HepG2 (cell line): ENCODE results near the gene ACTL6A. TPM values are rescaled to one million over a fixed set of nuclear protein-coding genes. Genes with fewer than 3 reads are reported as not detected.

Source experiments
- ATAC-seq: fragments of 200-7000 bp; cut with Tn5 transposase; 3 replicates; pipeline ENCODE4 v1.9.1; 2020; ENCODE audit warnings: mild to moderate bottlenecking, moderate library complexity
- BruUV-seq: library from RNA; stranded (reverse); fragments of 400-500 nt; replicated peaks from 2 replicates; lab custom pipeline; 2021; lab: Mats Ljungman, UMichigan
- CTCF ChIA-PET: fragments of 300-600 bp; formaldehyde crosslinking; extraction: SDS; loops from one replicate; lab custom pipeline; 2021; ENCODE audit warnings: low total read pairs, inconsistent platforms, low intra/inter-chr PET ratio; lab: Yijun Ruan, JAX
- POLR2A ChIA-PET: fragments of 350-600 bp; sonication (Branson Sonifier 250); formaldehyde crosslinking; loops from one replicate; lab custom pipeline; 2020; ENCODE audit warnings: antibody characterized with exemption, inconsistent platforms; lab: Yijun Ruan, JAX
- DNase-seq: peaks from one replicate; pipeline ENCODE4 v3.0.0-alpha.2; 2015; ENCODE audit warnings: low spot score
- FAIRE-seq: peaks from 3 replicates; lab custom pipeline; 2011; peaks lifted over from hg19 to GRCh38; lab: Jason Lieb, UNC
- H2AFZ ChIP-seq: one replicate; pipeline ENCODE4 v1.6.1; 2011; ENCODE audit warnings: low read length, inconsistent platforms
- H3K27ac ChIP-seq: fragments of 300-600 bp; 3 replicates; pipeline ENCODE4 v1.8.0; 2011; ENCODE audit warnings: mixed run types, mild to moderate bottlenecking, mixed read lengths, low read length, inconsistent platforms; ENCODE audit not compliant: insufficient read depth; ENCODE audit errors: extremely low read length
- H3K27me3 ChIP-seq, 2 experiments: fragments of 200-600 bp in 1 of 2; 2 replicates in 1 of 2; 3 replicates in 1 of 2; pipeline versions ENCODE4 v1.6.0 to v1.8.0; 2011; ENCODE audit warnings: low read length in 2 of 2, mild to moderate bottlenecking in 2 of 2, moderate library complexity in 2 of 2, inconsistent platforms in 1 of 2; ENCODE audit not compliant: insufficient read depth in 2 of 2, control insufficient read depth in 1 of 2
- H3K36me3 ChIP-seq, 2 experiments: fragments of 200-600 bp in 1 of 2; replicated peaks in 1 of 2; 2 replicates in 1 of 2; 3 replicates in 1 of 2; pipeline versions ENCODE4 v1.5.1 to v1.8.0; 2011; ENCODE audit warnings: low read length in 2 of 2, inconsistent platforms in 1 of 2; ENCODE audit not compliant: insufficient read depth in 2 of 2, control insufficient read depth in 1 of 2
- H3K4me1 ChIP-seq: 2 replicates; pipeline ENCODE4 v1.5.1; 2012; ENCODE audit warnings: low read length, inconsistent platforms; ENCODE audit not compliant: insufficient read depth
- H3K4me2 ChIP-seq: 2 replicates; pipeline ENCODE4 v1.6.0; 2011; ENCODE audit warnings: low read depth, low read length, inconsistent platforms
- H3K4me3 ChIP-seq, 3 experiments: fragments of 200-600 bp in 1 of 3; sonication (generic), shearing (Covaris generic) in 1 of 3; replicated peaks in 1 of 3; 2 replicates each; pipeline ENCODE4 v1.5.1; 2011 to 2016; ENCODE audit warnings: low read length in 3 of 3, inconsistent platforms in 2 of 3, low read depth in 2 of 3, mild to moderate bottlenecking in 2 of 3, control low read depth in 1 of 3, mixed read lengths in 1 of 3; ENCODE audit not compliant: insufficient read depth in 1 of 3
- H3K79me2 ChIP-seq: one replicate; pipeline ENCODE4 v1.6.1; 2011; ENCODE audit warnings: low read length, inconsistent platforms; ENCODE audit not compliant: insufficient read depth
- H3K9ac ChIP-seq: 2 replicates; pipeline ENCODE4 v1.6.0; 2011; ENCODE audit warnings: mild to moderate bottlenecking, low read depth, low read length, inconsistent platforms; ENCODE audit not compliant: insufficient read depth
- H3K9me3 ChIP-seq: 2 replicates; pipeline ENCODE4 v1.5.1; 2012; ENCODE audit warnings: mild to moderate bottlenecking, low read length
- H4K20me1 ChIP-seq: 2 replicates; pipeline ENCODE4 v1.6.0; 2011; ENCODE audit warnings: inconsistent platforms, mild to moderate bottlenecking, low read length, moderate library complexity; ENCODE audit not compliant: insufficient read depth
- EHMT2 ChIP-seq: fragments of 200-600 bp; sonication (generic); IDR thresholded peaks from 2 replicates; pipeline ENCODE4 v1.7.0; 2017; ENCODE audit warnings: antibody characterized with exemption, low read depth, low read length, borderline replicate concordance
- HCFC1 ChIP-seq: fragments of 150-350 bp; IDR thresholded peaks from 2 replicates; pipeline ENCODE4 v1.6.1; 2014; ENCODE audit warnings: low read depth, low read length
- LCORL ChIP-seq, 2 experiments: fragments of 450-650 bp in 1 of 2; sonication (generic) in 1 of 2; formaldehyde crosslinking in 1 of 2; IDR thresholded peaks; 2 replicates each; pipeline versions ENCODE4 v1.5.0 to v1.6.1; 2017 to 2020; ENCODE audit warnings: antibody characterized with exemption in 1 of 2, missing genetic modification reagents in 1 of 2
- MIXL1 ChIP-seq: IDR thresholded peaks from 2 replicates; pipeline ENCODE4 v1.6.1; 2016
- POLR2AphosphoS5 ChIP-seq: IDR thresholded peaks from 2 replicates; pipeline ENCODE4 v1.6.1; 2012; ENCODE audit warnings: low read depth, low read length
- RAD21 ChIP-seq: fragments of 450-650 bp; formaldehyde crosslinking; IDR thresholded peaks from 2 replicates; pipeline ENCODE4 v1.5.0; 2020; ENCODE audit warnings: mild to moderate bottlenecking
- RORA ChIP-seq: sonication (generic); formaldehyde crosslinking; IDR thresholded peaks from 2 replicates; pipeline ENCODE4 v1.5.0; 2020; ENCODE audit warnings: mild to moderate bottlenecking, missing genetic modification reagents, moderate library complexity
- SAP130 ChIP-seq: IDR thresholded peaks from 2 replicates; pipeline ENCODE4 v1.6.1; 2016; ENCODE audit warnings: low read depth
- SMC3 ChIP-seq: IDR thresholded peaks from 2 replicates; pipeline ENCODE4 v1.6.1; 2011; ENCODE audit warnings: low read length, improper control_type of control experiment
- STAG1 ChIP-seq: sonication (generic); formaldehyde crosslinking; IDR thresholded peaks from 2 replicates; pipeline ENCODE4 v1.4.0; 2020; ENCODE audit warnings: missing genetic modification reagents
- TCF12 ChIP-seq, 2 experiments: fragments of 450-650 bp in 1 of 2; sonication (generic) in 1 of 2; formaldehyde crosslinking in 1 of 2; IDR thresholded peaks; 2 replicates each; pipeline versions ENCODE4 v1.6.1 to v1.8.0; 2017 to 2022; ENCODE audit warnings: antibody characterized with exemption in 1 of 2, mild to moderate bottlenecking in 1 of 2, missing genetic modification reagents in 1 of 2, moderate library complexity in 1 of 2
- WGBS: methylation state at CpG from one replicate; pipeline ENCODE4 v1.1.6; 2017; ENCODE audit warnings: low lambda C conversion rate; 5-methylcytosine and 5-hydroxymethylcytosine counted together
- in situ Hi-C: cut with HindIII; loops from 2 replicates; pipeline ENCODE4 v1.10.0; 2017; ENCODE audit warnings: low pct_unique_long_range_greater_than_20kb; ENCODE audit not compliant: extremely low pct_ligation_motif_present
- intact Hi-C: fragments of 100-400 bp; cut with micrococcal nuclease; formaldehyde crosslinking; loops from one replicate; pipeline ENCODE4 v1.10.0; 2022; ENCODE audit not compliant: unreplicated experiment
- polyA plus RNA-seq, 8 experiments: library from polyadenylated mRNA; depleted of rRNA in 3 of 8; stranded (reverse) in 7 of 8; unstranded in 1 of 8; fragments of >200 nt; fragmentation: Illumina TruSeq in 4 of 8; extraction: Trizol in 4 of 8; gene quantifications; 2 replicates each; pipeline versions ENCODE4 v1.2.1 to v1.2.3, GENCODE V29; 2011 to 2016; ENCODE audit warnings: low read depth in 4 of 8, missing spikeins in 1 of 8, mixed read lengths in 1 of 8; ENCODE audit not compliant: insufficient read depth in 1 of 8
- total RNA-seq, 5 experiments: library from RNA; depleted of rRNA; stranded (reverse); fragments of >200 nt; fragmentation: Illumina TruSeq; extraction: Trizol; gene quantifications; 2 replicates each; pipeline ENCODE4 v1.2.3, GENCODE V29; 2016; ENCODE audit warnings: low read depth in 1 of 5
- TF ChIP-seq, protein P1 (sequence below): sonication (generic); formaldehyde crosslinking; IDR thresholded peaks from 2 replicates; pipeline ENCODE4 v1.5.0; 2020; ENCODE audit warnings: mild to moderate bottlenecking, missing genetic modification reagents, moderate library complexity
- TF ChIP-seq, protein P2 (sequence below): IDR thresholded peaks from 2 replicates; pipeline ENCODE4 v1.6.1; 2018; ENCODE audit warnings: missing genetic modification reagents

Gene ACTL6A
- total and polyA plus RNA-seq, 2 of the 13 experiments (the other 11 are each of a cell fraction or from before 2014, with no cell fraction given) = 58.1 to 84.1 TPM

DNA sequence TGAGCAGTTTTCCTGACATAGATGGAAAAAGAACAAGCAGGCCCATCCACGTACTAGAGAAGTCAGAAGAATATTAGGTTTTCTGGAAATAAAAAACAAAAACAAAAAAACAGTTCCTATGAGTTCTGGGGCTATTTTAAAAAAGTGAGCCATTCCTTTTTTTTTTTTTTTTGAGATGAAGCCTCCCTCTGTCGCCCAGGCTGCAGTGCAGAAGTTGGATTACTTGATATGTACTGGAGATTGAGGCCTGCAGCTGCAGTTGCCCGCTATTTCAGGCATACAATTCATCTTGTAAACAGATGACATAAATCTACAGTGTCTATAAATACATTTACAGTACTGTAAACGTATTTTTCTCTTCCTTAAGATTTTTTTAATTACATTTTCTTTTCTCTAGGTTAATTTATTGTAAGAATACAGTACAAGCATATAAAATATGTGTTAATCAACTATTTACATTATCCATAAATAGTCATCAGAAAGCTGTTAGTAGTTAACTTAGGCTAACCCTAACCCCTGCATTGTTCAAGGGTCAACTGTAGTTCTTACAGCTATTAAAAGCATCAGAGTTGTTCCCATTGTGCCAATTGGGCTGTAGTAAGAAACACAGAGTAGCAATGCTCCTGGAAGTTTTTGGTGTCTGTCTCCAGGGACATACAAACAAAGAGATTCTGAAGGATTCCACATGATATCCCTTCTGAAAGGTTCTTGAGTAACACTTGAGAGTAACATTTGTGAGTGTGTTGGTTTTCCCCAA, 11.2 kb upstream of the ACTL6A start:
- WGBS = 12% methylated on average over 4 of the region's 4 CpGs
- Histone ChIP-seq H3K9me3 (no peaks in the 10 kb centered on the region), H3K79me2 (no peaks in the 10 kb centered on the region), H2AFZ (no peak overlapping the region), H3K4me1 (peaks cover 10% of the 10 kb centered on the region), H3K4me2 (no peak overlapping the region), H3K27ac (no peak overlapping the region), H3K9ac (no peak overlapping the region), H3K36me3 (no peaks in the 10 kb centered on the region), H3K4me3 (no peak overlapping the region), H4K20me1 (no peaks in the 10 kb centered on the region), H3K27me3 (no peaks in the 10 kb centered on the region)
- POLR2A ChIA-PET = no interaction called here
- ATAC-seq = no peak
- no TSS peak for BruUV-seq
- no peak for DNase-seq
- CTCF ChIA-PET = no interaction called here
- no peak for FAIRE-seq
- intact Hi-C loops (no loop called here), in situ Hi-C loops (loop anchor here (25.0 kb wide), 1 partner anchor 414 kb away; the partner anchor contains the start of gene PIK3CA)
- TF ChIP-seq EHMT2 = no peak

DNA sequence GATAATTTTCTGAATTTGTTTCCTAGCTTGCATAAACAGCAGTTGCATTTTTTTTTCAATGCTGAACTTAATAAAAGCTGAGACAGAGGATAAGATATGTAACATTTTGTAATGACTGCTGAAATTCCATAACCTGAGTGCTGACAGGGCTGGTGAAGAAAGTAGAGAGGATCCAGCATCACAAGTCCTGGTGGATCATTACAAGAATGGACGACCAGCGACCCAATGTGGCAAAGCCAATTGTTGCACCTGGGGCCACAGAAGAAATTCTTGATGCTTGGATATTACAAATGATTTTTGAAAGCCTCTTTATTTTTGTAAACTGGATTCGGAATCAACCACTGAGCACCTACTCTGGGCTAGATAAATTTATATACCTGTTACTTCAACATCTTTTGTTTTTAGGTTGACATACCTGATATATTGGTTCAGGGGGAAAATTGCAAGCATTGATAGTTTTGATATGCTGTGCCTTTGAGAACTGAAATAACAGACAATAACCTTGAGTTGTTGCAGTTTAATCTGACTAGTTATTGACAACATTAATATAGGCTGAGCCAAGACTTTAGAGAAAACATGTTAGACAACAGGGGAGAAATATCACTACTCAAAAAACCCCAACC, 3.9 kb upstream of the ACTL6A start:
- Histone ChIP-seq H3K9ac (no peak overlapping the region), H2AFZ (no peak overlapping the region), H4K20me1 (no peaks in the 10 kb centered on the region), H3K4me1 (peaks cover 7% of the 10 kb centered on the region; the same call in 1 of the 2 replicates), H3K36me3 (no peaks in the 10 kb centered on the region), H3K27ac (no peak overlapping the region), H3K4me2 (no peak overlapping the region), H3K27me3 (no peaks in the 10 kb centered on the region), H3K9me3 (no peaks in the 10 kb centered on the region), H3K79me2 (peaks cover 3% of the 10 kb centered on the region), H3K4me3 (no peak overlapping the region)
- FAIRE-seq (peak; percentile 81), DNase-seq (peak; percentile 48), ATAC-seq (no peak)
- 0% methylated on average over 3 of the region's 3 CpGs for WGBS
- POLR2A ChIA-PET = no interaction called here
- intact Hi-C loops = loop anchor here (1.0 to 2.0 kb wide), 4 partner anchors 113 to 544 kb away; partner anchors contain the start of gene PIK3CA
- in situ Hi-C loops = loop anchor here (5.0 to 25.0 kb wide), 3 partner anchors 107 to 422 kb away; partner anchors contain the start of genes GNB4, PIK3CA and ZNF639
- TF ChIP-seq HCFC1 (no peak), LCORL (IDR thresholded peaks at IDR 0.05) (no peak), LCORL (CRISPR knock-in tag; IDR thresholded peaks at IDR 0.05) (no peak), SAP130 (CRISPR knock-in tag) (0 out of 2 replicates have a peak, but pooled peaks have one; percentile 14), RORA (CRISPR knock-in tag) (no peak), STAG1 (CRISPR knock-in tag) (peak; percentile 92), SMC3 (peak; percentile 82), TCF12 (IDR thresholded peaks at IDR 0.05) (no peak), TCF12 (CRISPR knock-in tag; IDR thresholded peaks at IDR 0.05) (no peak), POLR2AphosphoS5 (no peak), MIXL1 (CRISPR knock-in tag) (0 out of 2 replicates have a peak, but pooled peaks have one; percentile 42), RAD21 (CRISPR knock-in tag) (peak; percentile 85)
- TF ChIP-seq, protein P1, sequence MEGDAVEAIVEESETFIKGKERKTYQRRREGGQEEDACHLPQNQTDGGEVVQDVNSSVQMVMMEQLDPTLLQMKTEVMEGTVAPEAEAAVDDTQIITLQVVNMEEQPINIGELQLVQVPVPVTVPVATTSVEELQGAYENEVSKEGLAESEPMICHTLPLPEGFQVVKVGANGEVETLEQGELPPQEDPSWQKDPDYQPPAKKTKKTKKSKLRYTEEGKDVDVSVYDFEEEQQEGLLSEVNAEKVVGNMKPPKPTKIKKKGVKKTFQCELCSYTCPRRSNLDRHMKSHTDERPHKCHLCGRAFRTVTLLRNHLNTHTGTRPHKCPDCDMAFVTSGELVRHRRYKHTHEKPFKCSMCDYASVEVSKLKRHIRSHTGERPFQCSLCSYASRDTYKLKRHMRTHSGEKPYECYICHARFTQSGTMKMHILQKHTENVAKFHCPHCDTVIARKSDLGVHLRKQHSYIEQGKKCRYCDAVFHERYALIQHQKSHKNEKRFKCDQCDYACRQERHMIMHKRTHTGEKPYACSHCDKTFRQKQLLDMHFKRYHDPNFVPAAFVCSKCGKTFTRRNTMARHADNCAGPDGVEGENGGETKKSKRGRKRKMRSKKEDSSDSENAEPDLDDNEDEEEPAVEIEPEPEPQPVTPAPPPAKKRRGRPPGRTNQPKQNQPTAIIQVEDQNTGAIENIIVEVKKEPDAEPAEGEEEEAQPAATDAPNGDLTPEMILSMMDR (CRISPR knock-in tag) = peak; percentile 83
- TF ChIP-seq, protein P2, sequence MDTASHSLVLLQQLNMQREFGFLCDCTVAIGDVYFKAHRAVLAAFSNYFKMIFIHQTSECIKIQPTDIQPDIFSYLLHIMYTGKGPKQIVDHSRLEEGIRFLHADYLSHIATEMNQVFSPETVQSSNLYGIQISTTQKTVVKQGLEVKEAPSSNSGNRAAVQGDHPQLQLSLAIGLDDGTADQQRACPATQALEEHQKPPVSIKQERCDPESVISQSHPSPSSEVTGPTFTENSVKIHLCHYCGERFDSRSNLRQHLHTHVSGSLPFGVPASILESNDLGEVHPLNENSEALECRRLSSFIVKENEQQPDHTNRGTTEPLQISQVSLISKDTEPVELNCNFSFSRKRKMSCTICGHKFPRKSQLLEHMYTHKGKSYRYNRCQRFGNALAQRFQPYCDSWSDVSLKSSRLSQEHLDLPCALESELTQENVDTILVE (CRISPR knock-in tag) = peak; percentile 31; the same call in 1 of the 2 replicates
- BruUV-seq = no TSS peak
- CTCF ChIA-PET = interaction anchor here (1.5 to 1.6 kb wide), 3 partner anchors 112 to 543 kb away, joined by 6 to 16 read pairs (median 9); partner anchors contain the start of gene ZNF639
